Hematopoietic multipotent progenitor cell treated with erythropoietin and hydrocortisone succinate and interleukin-3 and kit ligand, for 17 days (in vitro differentiated cells): Measurements from ENCODE around the gene KRTAP6-3.

Experiments used
- DNase-seq: peaks from one replicate; pipeline ENCODE4 v3.0.0-alpha.2; 2015; ENCODE audit warnings: low spot score

Gene KRTAP6-3

GRCh38 chr21:30592140-30592539 lies at the start of gene KRTAP6-3:
KRTAP6-3 (plus strand) TSS chr21:30592440; CDS start chr21:30592446, 6 bp downstream.
- no peak for DNase-seq

- DNase-seq, result no peak
These were observed 39.5 kb upstream of the KRTAP6-3 start for GRCh38 chr21:30552782-30553181.

GRCh38 chr21:30555095-30555494 lies 37.1 kb upstream of the KRTAP6-3 start:
- DNase-seq, result no peak

- no peak for DNase-seq
These were observed 30.9 kb upstream of the KRTAP6-3 start, which contains the start of gene KRTAP19-7 for GRCh38 chr21:30561264-30561895. KRTAP19-7 (minus strand) TSS chr21:30561314; CDS start chr21:30561289, 25 bp downstream.

- no peak for DNase-seq
These were observed 30.3 kb upstream of the KRTAP6-3 start for GRCh38 chr21:30561957-30562356.

GRCh38 chr21:30563072-30563471 lies 29.2 kb upstream of the KRTAP6-3 start:
- DNase-seq, result no peak

GRCh38 chr21:30563630-30564029 lies 28.6 kb upstream of the KRTAP6-3 start:
- DNase-seq, result no peak

GRCh38 chr21:30567617-30568016 lies 24.6 kb upstream of the KRTAP6-3 start:
- DNase-seq, result no peak

GRCh38 chr21:30577766-30578165 lies 14.5 kb upstream of the KRTAP6-3 start:
- no peak for DNase-seq

- no peak for DNase-seq
These were observed 12.9 kb upstream of the KRTAP6-3 start for GRCh38 chr21:30579346-30579745.

- DNase-seq, result no peak
These were observed 12.1 kb upstream of the KRTAP6-3 start for GRCh38 chr21:30580132-30580531.

GRCh38 chr21:30582870-30583269 lies 9.4 kb upstream of the KRTAP6-3 start:
- DNase-seq, result no peak

GRCh38 chr21:30590297-30590696 lies 1.9 kb upstream of the KRTAP6-3 start, which contains the start of gene KRTAP22-2:
KRTAP22-2 (minus strand) TSS chr21:30590397.
- DNase-seq, result no peak

GRCh38 chr21:30598802-30599201 lies 6.6 kb downstream of the KRTAP6-3 start, which contains the start of gene KRTAP6-2:
KRTAP6-2 (minus strand) TSS chr21:30598902; CDS start chr21:30598874, 28 bp downstream.
- DNase-seq, result no peak

GRCh38 chr21:30600787-30601186 lies 8.5 kb downstream of the KRTAP6-3 start, which contains the start of gene KRTAP22-1:
KRTAP22-1 (plus strand) TSS chr21:30601087.
- no peak for DNase-seq

- no peak for DNase-seq
These were observed 13.7 kb downstream of the KRTAP6-3 start for GRCh38 chr21:30605968-30606367.

- no peak for DNase-seq
These were observed 19.9 kb downstream of the KRTAP6-3 start for GRCh38 chr21:30612132-30612531.

GRCh38 chr21:30613836-30614235 lies 21.6 kb downstream of the KRTAP6-3 start, which contains the start of gene KRTAP6-1:
KRTAP6-1 (minus strand) TSS chr21:30613930; CDS start chr21:30613904, 26 bp downstream.
- no peak for DNase-seq

GRCh38 chr21:30615199-30615598 lies 23.0 kb downstream of the KRTAP6-3 start:
- DNase-seq, result no peak

- no peak for DNase-seq
These were observed 23.9 kb downstream of the KRTAP6-3 start, which contains the start of gene KRTAP20-1 for GRCh38 chr21:30616125-30616524. KRTAP20-1 (plus strand) TSS chr21:30616425; CDS start chr21:30616455, 30 bp downstream.

GRCh38 chr21:30620080-30620479 lies 27.8 kb downstream of the KRTAP6-3 start:
- DNase-seq, result no peak

- DNase-seq, result no peak
These were observed 28.3 kb downstream of the KRTAP6-3 start, which contains the start of gene KRTAP20-4 for GRCh38 chr21:30620522-30620921. KRTAP20-4 (plus strand) TSS chr21:30620627.

- DNase-seq, result no peak
These were observed 31.1 kb downstream of the KRTAP6-3 start for GRCh38 chr21:30623362-30623761.
